GM19351 (cell line): Measurements from ENCODE around the gene TMA7B.
"Not testable (repeated sequence)": the region's sequence is repeated elsewhere in the genome, so short reads cannot be mapped to it uniquely, and the experiment has no call there.

Source experiments
- ATAC-seq: cut with Tn5 transposase; IDR thresholded peaks from one replicate; pipeline ENCODE4 v1.9.1; 2021; ENCODE audit warnings: mild to moderate bottlenecking, moderate library complexity; ENCODE audit not compliant: unreplicated experiment

The TMA7B gene

GRCh38 chr22:39951603-39952293 lies 8.4 kb upstream of the TMA7B start:
- not testable (repeated sequence) for ATAC-seq

- ATAC-seq: no peak
Observed at GRCh38 chr22:39952347-39952746, 7.8 kb upstream of the TMA7B start.

DNA sequence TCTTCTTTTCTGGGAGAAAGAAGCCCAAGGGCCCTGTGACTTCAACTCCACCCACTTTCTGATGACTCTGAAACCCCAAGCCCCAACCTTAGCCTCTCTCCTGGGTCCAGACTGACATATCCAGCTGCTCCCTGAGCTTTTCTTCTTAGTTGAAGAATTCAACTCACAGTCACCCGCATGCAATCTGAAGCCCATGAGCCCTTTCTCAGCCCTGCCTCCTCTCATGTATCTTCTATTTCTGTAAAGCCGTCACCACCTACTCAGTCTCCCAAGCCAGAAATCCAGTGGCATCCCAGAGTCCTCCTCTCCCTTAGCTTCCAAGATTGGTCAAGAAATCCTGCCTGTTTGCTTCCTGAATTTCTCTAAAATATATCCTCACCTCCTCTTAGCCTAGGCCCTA lies 7.1 kb upstream of the TMA7B start:
- no peak for ATAC-seq

DNA sequence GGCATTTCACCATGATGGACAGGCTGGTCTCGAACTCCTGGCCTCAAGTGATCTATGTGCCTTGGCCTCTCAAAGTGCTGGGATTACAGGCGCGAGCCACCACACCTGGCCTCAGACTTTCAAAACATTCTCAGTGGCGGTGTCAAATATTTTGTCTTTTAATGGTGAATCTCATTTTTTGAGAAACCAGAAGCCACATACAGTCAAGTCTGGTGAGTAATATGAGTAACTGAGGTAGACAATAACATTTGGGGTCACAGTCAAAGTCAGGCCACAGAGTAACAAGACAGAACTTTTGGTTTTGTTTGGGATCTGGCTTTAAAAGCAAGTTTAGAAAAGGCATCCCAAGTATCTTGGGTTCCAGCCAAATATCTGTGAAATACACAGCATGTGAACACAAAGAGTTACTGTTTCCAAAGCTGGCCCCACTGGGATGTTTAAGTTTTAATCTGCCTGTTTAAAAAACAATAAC lies 5.6 kb upstream of the TMA7B start:
- no peak for ATAC-seq

DNA sequence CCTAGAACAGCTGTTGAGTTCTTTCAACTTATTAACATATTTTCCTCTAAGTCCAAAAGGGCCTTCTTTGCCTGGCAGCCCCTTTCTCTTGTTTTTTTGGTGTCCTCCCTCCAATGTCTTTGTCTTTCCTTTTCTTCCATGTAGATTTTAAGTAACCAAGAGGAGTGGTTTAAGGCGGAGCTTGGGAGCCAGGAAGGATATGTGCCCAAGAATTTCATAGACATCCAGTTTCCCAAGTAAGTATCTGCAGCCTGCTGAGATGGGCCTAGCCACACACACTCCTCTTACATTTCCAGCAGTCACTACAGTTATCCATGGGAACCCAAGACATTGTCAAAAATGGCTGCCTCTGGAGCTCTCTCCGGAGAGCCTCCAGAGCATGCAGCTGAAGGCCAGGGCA lies 4.5 kb upstream of the TMA7B start:
- no peak for ATAC-seq

- ATAC-seq: peak; percentile 44
Observed at GRCh38 chr22:39956932-39957664, 3.1 kb upstream of the TMA7B start.

DNA sequence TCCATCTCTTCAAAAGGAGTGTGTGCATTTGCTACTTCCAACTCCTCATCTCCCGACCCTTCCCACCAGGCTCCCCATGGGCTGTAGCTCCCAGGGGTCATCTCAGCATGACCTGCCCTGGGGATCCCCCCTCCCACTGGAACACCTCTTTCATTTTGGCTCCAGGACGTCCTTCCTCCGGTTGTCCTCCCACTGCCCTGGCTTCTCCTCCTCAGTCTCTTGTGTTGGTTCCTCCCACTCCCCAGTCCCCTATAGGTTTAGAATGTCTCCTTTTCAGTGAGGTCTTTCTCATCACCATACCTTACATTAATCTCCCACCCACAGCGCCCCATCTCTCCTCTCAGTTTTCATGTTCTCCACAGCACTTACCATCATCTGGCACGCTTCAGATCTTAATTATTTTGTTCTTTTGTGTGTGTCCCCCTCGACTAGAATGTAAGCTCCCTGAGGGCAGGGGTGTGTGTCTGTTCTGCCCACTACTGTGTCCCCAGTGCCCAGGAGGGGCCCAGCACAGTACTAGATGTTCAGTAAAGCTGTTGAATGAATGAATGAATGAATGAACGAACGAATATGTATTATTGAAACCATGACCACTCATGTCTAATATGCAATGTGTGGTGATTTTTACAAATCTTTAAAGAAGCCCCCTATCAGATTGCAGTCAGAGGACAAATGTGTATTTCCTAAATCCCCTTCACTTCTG lies 2.0 kb upstream of the TMA7B start:
- ATAC-seq: no peak

GRCh38 chr22:39958949-39959639 lies 1.1 kb upstream of the TMA7B start:
- no peak for ATAC-seq

GRCh38 chr22:39960791-39961746 lies 872 bp downstream of the TMA7B start:
- peak; percentile 84 for ATAC-seq

- no peak for ATAC-seq
Observed at GRCh38 chr22:39962071-39962470, 1.9 kb downstream of the TMA7B start.

- no peak for ATAC-seq
Observed at GRCh38 chr22:39965748-39966147, 5.6 kb downstream of the TMA7B start.

- ATAC-seq: no peak
Observed at GRCh38 chr22:39966470-39966869, 6.3 kb downstream of the TMA7B start.

- ATAC-seq: no peak
Observed at GRCh38 chr22:39967103-39967829, 7.1 kb downstream of the TMA7B start.

GRCh38 chr22:39967996-39968972 lies 8.1 kb downstream of the TMA7B start:
- no peak for ATAC-seq

GRCh38 chr22:39970742-39971141 lies 10.5 kb downstream of the TMA7B start:
- no peak for ATAC-seq

DNA sequence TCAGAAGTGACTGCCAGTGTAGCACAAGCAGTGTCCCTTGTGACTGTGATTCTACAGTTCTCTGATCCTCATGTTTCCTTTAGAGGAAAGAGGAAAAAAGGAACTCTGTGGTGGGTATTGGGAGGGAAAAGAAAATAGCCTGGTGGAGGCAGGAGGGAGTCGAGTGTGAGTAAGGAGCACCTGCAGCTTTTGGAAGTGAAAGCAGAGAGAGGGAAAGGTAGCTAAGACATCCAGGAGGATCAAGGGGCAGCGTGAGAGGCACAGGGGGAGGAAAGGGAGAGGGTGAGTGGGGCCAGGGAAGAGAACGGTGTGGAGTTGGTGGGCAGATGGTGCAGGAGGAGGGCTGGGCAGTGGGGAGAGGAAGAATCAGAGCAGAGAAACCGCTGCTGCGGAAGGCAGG lies 12.4 kb downstream of the TMA7B start:
- no peak for ATAC-seq

GRCh38 chr22:39973656-39974055 lies 13.5 kb downstream of the TMA7B start:
- no peak for ATAC-seq

- ATAC-seq: no peak
Observed at GRCh38 chr22:39974065-39974464, 13.9 kb downstream of the TMA7B start.
